Suprapubic skin (tissue), 4 donors: Measurements from ENCODE around the gene CLDN12.

Source experiments
- POLR2A ChIP-seq, 2 donors: fragments of 450-650 bp; IDR thresholded peaks; one replicate each; pipeline ENCODE4 v1.6.1; 2017; ENCODE audit warnings: antibody characterized with exemption in 2 of 2, mild to moderate bottlenecking in 2 of 2, moderate library complexity in 2 of 2
- POLR2AphosphoS5 ChIP-seq, 3 donors: sonication (generic); formaldehyde crosslinking; IDR thresholded peaks; one replicate each; pipeline ENCODE4 v1.6.1; 2017; ENCODE audit warnings: antibody characterized with exemption in 3 of 3
- TF ChIP-seq, protein P1 (sequence below), 2 donors: fragments of 200-600 bp in 1 of 2; fragments of 450-650 bp in 1 of 2; sonication (generic) in 1 of 2; IDR thresholded peaks; one replicate each; pipeline ENCODE4 v1.5.1; 2016 to 2019; ENCODE audit warnings: antibody characterized with exemption in 2 of 2, mild to moderate bottlenecking in 1 of 2, moderate library complexity in 1 of 2

DNA sequence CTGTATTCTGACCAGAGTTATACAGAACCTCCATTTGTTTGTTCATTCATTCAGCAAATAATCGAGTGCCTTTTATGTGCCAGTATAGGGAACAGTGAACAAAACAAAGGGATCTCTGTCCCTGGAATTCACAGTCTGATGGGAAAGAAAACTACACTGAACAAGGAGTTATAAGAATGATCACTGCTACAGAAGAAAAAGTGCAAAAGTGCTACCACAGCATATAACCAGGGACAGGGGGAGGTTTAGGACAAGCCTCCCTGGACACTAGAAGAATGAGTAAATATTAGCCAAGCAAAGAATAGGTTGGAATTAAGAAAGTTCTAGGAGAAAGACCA lies 4.2 kb downstream of the CLDN12 start:
- TF ChIP-seq, protein P1, sequence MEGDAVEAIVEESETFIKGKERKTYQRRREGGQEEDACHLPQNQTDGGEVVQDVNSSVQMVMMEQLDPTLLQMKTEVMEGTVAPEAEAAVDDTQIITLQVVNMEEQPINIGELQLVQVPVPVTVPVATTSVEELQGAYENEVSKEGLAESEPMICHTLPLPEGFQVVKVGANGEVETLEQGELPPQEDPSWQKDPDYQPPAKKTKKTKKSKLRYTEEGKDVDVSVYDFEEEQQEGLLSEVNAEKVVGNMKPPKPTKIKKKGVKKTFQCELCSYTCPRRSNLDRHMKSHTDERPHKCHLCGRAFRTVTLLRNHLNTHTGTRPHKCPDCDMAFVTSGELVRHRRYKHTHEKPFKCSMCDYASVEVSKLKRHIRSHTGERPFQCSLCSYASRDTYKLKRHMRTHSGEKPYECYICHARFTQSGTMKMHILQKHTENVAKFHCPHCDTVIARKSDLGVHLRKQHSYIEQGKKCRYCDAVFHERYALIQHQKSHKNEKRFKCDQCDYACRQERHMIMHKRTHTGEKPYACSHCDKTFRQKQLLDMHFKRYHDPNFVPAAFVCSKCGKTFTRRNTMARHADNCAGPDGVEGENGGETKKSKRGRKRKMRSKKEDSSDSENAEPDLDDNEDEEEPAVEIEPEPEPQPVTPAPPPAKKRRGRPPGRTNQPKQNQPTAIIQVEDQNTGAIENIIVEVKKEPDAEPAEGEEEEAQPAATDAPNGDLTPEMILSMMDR (IDR thresholded peaks at IDR 0.05), result no peak
- TF ChIP-seq POLR2AphosphoS5 (IDR thresholded peaks at IDR 0.05) (no peak), POLR2A (IDR thresholded peaks at IDR 0.05) (no peak)
